Activated naive CD4-positive, alpha-beta T cell treated with anti-CD3 and anti-CD28 coated beads, Interleukin-2, amount 50 U/mL, for 24 hours (primary cell): ENCODE data around the gene POLR2H.

Experiments used
- H3K27ac Mint-ChIP-seq: one replicate; pipeline ENCODE4 v1.8.0; 2021; ENCODE audit warnings: mild to moderate bottlenecking, mixed read lengths
- H3K27me3 Mint-ChIP-seq: one replicate; pipeline ENCODE4 v1.8.0; 2021; ENCODE audit warnings: mixed read lengths
- H3K36me3 Mint-ChIP-seq: one replicate; pipeline ENCODE4 v1.8.0; 2021; ENCODE audit warnings: mixed read lengths
- H3K4me1 Mint-ChIP-seq: one replicate; pipeline ENCODE4 v1.8.0; 2021; ENCODE audit warnings: mixed read lengths
- H3K4me3 Mint-ChIP-seq: one replicate; pipeline ENCODE4 v1.8.0; 2021; ENCODE audit warnings: mild to moderate bottlenecking, mixed read lengths
- H3K9me3 Mint-ChIP-seq: one replicate; pipeline ENCODE4 v1.8.0; 2021; ENCODE audit warnings: mixed read lengths

The POLR2H gene

DNA sequence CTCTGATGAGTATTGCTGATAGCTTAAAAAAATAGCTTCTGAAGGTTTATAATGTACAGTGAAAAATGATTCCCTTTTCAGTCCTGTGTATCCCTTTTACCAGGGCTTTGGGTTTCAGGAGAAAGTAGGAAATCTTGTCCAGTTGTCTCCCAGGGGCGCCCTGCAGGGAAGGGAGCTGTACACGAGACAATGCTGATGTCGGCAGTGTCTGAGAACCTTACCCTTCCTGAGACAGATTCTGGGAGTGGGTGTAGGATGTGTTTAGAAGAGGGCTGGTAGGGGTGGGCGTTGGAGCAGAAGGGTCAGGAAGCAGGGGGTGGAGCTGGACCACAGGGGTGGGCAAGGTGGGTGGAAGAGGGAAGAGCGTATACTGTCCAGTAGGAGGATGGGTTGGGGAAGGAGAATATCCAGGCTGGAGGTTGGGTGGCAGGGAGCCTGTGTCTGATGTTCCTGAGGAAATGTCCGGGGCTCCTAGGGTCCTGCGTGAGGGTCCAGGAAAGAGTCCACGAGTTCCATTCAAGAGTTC lies 10.8 kb downstream of the POLR2H start:
- Mint-ChIP-seq H3K4me1 (peaks cover 10% of the 10 kb centered on the region), H3K27ac (no peak overlapping the region), H3K36me3 (peaks cover 11% of the 10 kb centered on the region), H3K27me3 (peaks cover 4% of the 10 kb centered on the region), H3K4me3 (no peak overlapping the region), H3K9me3 (no peaks in the 10 kb centered on the region)

DNA sequence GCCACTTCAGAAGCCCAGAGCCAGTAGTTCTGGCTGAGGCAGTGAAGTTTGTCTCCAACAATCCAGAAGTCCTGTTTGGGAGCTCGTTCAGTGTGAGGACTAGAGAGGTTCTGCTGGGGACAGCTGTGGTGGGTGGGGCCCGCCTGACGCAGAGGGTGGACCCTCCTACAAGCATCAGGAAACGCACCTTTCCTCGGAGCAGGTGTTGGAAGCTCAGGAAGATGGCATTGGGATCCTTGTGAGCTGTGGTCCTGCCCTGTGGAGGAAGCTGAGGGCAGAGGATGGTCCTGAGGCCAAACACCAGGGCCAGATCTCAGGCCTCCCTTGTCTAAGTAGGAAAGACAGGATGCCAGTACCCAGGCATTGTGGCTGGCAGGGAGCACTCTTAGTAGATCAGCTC lies 11.4 kb downstream of the POLR2H start:
- H3K9me3 Mint-ChIP-seq: no peaks in the 10 kb centered on the region
- no peak overlapping the region for H3K27ac Mint-ChIP-seq
- H3K4me3 Mint-ChIP-seq: no peak overlapping the region
- H3K27me3 Mint-ChIP-seq: peaks cover 6% of the 10 kb centered on the region
- H3K36me3 Mint-ChIP-seq: peaks cover 8% of the 10 kb centered on the region
- peaks cover 10% of the 10 kb centered on the region for H3K4me1 Mint-ChIP-seq

DNA sequence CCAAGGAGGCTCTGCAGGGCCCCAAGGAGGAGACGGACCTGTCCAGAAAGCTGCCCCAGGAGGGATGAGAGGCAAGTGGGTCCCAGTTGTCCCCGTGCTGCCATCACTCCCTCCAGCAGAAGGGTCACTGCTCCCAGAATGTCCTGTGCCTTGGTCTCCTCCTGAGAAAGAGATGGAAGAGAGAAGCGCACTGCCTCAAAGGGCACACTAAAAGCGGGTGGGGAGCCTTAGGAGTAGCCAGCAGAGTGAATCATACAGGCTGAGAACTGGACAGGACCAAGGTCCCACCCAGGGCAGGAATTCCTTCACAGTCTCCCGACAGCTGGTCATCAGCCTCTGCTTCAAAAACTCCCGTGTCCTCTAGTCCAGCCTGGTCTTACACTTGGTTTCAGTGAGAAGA lies 11.9 kb downstream of the POLR2H start:
- Mint-ChIP-seq H3K9me3 (no peaks in the 10 kb centered on the region), H3K27ac (no peak overlapping the region), H3K4me3 (no peak overlapping the region), H3K27me3 (peaks cover 7% of the 10 kb centered on the region), H3K36me3 (peaks cover 6% of the 10 kb centered on the region), H3K4me1 (peaks cover 10% of the 10 kb centered on the region)

DNA sequence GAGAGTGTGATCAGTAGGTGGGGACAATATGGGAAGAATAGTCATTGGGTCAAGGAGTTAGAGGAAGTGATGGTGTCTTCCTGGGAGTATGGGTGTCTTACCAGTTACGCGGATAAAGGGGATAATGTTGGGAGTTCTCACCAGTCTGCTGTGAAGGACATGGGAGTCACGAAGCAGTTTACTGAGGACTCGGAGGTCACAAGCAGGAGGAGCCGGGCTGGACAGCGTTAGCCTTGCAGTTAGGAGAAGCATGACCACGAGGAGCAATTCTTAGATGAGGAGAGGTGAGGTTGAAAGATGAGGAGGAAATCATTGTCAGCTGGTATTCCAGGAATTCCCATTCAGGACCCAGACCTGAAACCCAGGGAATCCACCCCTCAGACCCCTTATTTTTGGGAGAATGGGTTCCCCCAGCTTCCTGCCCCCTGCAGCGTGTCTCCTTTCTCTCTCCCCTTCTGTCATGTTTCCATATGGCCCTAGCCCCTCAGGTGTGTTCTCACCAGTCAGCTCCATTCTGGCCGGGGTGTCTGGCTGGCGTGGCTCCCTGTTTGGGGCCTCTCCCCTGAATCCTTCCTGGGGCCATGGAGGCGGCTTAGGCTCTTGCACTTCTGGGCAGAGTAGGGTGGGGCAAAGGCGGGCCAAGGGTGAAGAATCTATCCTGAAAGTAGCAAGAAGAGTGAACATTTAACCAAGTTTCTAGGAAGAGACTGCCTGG lies 14.4 kb downstream of the POLR2H start:
- H3K4me1 Mint-ChIP-seq: peaks cover 17% of the 10 kb centered on the region
- no peak overlapping the region for H3K27ac Mint-ChIP-seq
- H3K27me3 Mint-ChIP-seq: peaks cover 18% of the 10 kb centered on the region

DNA sequence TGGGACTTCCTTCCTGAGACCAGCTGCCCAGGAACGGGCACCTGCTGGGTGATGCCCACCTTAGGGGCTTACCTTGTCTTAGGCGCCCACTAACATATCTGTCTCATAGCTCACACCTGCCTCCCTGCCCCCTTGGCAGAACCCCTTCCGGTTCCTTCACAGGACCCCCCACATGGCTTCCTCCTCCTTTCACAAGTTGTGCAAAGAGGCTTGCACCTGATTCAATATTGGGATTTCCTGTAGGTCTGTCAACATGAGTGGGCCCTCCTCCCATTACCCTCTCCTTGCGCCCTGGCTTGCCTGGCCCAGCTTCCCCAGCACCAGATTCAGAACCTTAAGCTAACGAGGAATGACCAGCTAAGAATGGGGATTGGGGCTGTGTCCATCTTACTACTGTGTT lies 15.9 kb downstream of the POLR2H start:
- Mint-ChIP-seq H3K9me3 (no peaks in the 10 kb centered on the region), H3K27me3 (peaks cover 20% of the 10 kb centered on the region), H3K36me3 (no peaks in the 10 kb centered on the region), H3K27ac (peak overlapping the region; percentile 4), H3K4me1 (peaks cover 9% of the 10 kb centered on the region), H3K4me3 (no peak overlapping the region)

More for the DNA sequence above, 14.4 kb downstream of the POLR2H start:
- Mint-ChIP-seq H3K9me3 (no peaks in the 10 kb centered on the region), H3K36me3 (no peaks in the 10 kb centered on the region), H3K4me3 (no peak overlapping the region)

DNA sequence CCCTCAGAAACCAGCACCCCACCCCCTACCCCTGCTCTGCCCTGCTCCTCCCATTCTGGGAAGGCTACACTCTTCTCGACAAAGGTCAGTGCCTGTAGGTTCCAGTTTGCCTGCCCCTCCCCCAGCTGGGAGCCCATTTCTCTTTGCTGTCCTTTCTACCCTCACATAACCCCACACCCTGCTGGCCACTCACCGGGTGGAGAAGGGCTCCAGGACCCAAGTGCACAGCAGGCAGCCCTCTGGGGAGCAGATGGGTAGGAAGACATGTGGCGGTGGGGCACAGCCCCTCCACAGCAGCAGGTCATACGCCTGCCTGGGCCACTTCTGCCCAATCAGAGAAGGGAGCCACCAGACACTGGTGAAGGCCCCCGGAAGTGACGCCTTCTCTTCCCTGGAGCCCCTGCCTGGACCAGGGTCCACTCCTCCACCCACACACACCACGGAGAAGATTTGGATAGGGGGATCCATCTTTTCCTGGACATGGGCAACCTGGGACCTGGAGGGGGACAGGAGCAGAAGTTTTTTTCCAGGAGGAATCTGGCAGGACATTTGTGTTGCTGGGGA lies 16.5 kb downstream of the POLR2H start, which contains the start of gene THPO:
Gene THPO, minus strand, starts transcription at position 326 of the 564 bp plus-strand sequence. CDS start 1,948 bp downstream, outside the sequence.
- H3K36me3 Mint-ChIP-seq: no peaks in the 10 kb centered on the region
- H3K27ac Mint-ChIP-seq: peak within 1 kb of the TSS; percentile 4
- no peaks in the 10 kb centered on the region for H3K9me3 Mint-ChIP-seq
- H3K4me1 Mint-ChIP-seq: peaks cover 9% of the 10 kb centered on the region
- H3K4me3 Mint-ChIP-seq: peak within 1 kb of the TSS; percentile 82
- H3K27me3 Mint-ChIP-seq: peaks cover 22% of the 10 kb centered on the region

DNA sequence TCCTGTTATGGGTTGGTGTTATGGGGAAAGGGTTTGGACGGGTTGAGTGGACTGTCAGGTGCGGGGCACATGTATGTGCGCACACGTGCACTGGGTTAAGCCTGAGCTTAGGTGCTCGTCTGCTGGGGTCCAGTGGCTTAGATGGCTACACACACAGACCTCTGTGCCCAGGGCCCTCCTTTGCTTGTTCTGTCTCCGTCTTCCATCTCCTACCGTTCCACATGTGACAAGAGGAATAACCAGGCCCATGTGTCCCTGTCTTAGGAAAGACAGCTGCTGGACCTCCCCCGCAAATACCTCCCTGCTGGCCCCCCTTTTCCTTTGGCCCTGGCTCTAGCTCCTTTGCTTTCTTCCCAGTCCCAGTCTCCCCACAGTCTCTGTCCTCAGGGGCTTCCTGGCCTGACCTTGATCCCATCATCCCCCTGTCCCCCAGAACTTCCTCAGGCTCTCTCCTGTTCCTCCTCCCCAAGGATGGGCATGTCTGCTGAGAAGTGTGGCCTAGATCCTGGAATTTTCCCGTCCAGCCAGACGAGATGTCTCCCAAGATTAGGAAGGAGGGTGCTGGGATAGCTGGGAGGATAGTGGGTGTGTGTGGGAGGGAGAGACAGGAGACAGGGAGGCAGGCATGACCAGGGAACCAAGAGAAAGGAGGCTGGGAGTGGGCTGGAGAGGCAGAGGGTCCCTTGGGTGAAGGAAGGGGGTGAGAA lies 17.3 kb downstream of the POLR2H start:
- no peak overlapping the region for H3K27ac Mint-ChIP-seq
- no peaks in the 10 kb centered on the region for H3K9me3 Mint-ChIP-seq
- peaks cover 9% of the 10 kb centered on the region for H3K4me1 Mint-ChIP-seq
- peak overlapping the region; percentile 82 for H3K4me3 Mint-ChIP-seq
- no peaks in the 10 kb centered on the region for H3K36me3 Mint-ChIP-seq
- peaks cover 23% of the 10 kb centered on the region for H3K27me3 Mint-ChIP-seq

DNA sequence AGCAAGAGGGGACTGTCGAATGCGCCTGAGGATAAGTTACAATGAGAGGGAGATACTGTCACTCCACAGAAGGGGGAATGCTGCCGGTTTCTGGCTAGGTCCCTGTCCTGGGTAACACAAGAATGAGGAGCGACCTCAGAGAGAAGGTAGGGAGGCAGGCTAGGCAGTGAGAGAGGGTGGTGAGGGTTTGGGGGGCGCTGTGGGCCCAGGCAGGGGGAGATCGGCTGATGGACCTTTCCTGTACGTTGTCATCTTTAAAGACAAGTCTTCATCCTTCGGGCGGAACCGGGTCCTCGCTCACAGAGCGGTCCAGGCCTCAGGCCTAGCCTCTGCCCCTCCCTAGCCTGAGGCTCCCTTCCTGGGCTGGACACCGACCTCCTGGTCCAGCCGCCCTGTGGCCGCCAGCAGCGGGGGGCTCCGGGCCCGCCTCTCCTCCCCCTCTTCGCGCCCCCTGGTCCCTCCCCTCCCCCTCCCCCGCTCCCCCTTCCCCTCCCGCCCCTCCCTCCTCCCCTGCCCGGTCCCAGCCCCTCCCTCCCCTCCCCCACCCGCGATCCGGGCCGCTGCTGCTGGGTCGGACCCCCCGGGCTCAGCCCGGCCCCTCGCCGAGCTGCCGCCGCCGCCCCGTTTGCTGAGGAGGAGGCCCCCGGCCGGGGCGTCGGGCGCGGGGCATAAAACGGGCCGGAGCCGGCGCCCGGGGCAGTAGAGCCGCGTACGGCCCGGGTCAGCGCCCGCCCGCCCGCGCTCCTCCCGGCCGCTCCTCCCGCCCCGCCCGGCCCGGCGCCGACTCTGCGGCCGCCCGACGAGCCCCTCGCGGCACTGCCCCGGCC lies 18.1 kb downstream of the POLR2H start, which contains the start of gene CHRD:
Gene CHRD, plus strand, starts transcription at position 697 of the 827 bp plus-strand sequence. CDS start 265 bp downstream, outside the sequence.
- Mint-ChIP-seq H3K4me3 (peak within 1 kb of the TSS; percentile 82), H3K36me3 (no peaks in the 10 kb centered on the region), H3K27me3 (peaks cover 27% of the 10 kb centered on the region), H3K4me1 (peaks cover 9% of the 10 kb centered on the region), H3K9me3 (no peaks in the 10 kb centered on the region), H3K27ac (no peak within 1 kb of the TSS)

DNA sequence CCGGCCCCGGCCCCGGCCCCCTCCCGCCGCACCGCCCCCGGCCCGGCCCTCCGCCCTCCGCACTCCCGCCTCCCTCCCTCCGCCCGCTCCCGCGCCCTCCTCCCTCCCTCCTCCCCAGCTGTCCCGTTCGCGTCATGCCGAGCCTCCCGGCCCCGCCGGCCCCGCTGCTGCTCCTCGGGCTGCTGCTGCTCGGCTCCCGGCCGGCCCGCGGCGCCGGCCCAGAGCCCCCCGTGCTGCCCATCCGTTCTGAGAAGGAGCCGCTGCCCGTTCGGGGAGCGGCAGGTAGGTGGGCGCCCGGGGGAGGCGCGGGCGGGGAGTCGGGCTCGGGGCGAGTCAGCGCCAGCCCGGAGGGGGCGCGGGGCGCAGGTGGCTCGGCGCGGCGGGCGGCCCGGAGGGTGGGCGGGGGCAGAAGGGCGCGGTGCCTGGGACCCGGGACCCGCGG lies 18.7 kb downstream of the POLR2H start:
- H3K9me3 Mint-ChIP-seq: no peaks in the 10 kb centered on the region
- H3K27me3 Mint-ChIP-seq: peaks cover 30% of the 10 kb centered on the region
- peaks cover 9% of the 10 kb centered on the region for H3K4me1 Mint-ChIP-seq
- H3K27ac Mint-ChIP-seq: no peak overlapping the region
- H3K4me3 Mint-ChIP-seq: no peak overlapping the region
- H3K36me3 Mint-ChIP-seq: no peaks in the 10 kb centered on the region

DNA sequence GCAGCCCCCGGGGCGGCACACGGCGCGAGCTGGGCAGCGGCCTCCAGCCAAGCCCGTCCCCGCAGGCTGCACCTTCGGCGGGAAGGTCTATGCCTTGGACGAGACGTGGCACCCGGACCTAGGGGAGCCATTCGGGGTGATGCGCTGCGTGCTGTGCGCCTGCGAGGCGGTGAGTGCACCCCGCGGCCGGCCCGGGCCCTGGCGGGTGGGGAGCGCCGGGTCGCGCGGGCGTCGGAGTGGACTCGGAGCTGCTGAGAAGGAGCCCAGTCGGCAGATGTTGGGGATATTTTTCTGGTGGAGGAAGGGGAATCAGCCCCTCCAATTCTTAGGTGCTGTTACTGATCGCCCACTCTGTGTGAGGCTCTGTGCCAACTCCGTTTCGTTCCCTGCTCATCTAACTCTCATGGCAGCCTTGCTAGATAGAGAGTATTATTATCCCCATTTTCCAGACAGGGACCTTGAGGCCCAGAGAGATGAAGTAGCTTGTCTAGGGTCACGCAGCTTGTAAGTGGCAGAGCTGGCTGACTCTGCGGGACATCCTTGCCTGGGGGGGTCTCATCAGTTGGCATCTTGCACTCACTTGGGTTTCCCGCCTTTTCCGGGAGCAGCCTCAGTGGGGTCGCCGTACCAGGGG lies 19.2 kb downstream of the POLR2H start:
- H3K4me1 Mint-ChIP-seq: peaks cover 9% of the 10 kb centered on the region
- H3K27ac Mint-ChIP-seq: no peak overlapping the region
- peaks cover 31% of the 10 kb centered on the region for H3K27me3 Mint-ChIP-seq
- no peaks in the 10 kb centered on the region for H3K36me3 Mint-ChIP-seq
- H3K9me3 Mint-ChIP-seq: no peaks in the 10 kb centered on the region
- peak overlapping the region; percentile 68 for H3K4me3 Mint-ChIP-seq

DNA sequence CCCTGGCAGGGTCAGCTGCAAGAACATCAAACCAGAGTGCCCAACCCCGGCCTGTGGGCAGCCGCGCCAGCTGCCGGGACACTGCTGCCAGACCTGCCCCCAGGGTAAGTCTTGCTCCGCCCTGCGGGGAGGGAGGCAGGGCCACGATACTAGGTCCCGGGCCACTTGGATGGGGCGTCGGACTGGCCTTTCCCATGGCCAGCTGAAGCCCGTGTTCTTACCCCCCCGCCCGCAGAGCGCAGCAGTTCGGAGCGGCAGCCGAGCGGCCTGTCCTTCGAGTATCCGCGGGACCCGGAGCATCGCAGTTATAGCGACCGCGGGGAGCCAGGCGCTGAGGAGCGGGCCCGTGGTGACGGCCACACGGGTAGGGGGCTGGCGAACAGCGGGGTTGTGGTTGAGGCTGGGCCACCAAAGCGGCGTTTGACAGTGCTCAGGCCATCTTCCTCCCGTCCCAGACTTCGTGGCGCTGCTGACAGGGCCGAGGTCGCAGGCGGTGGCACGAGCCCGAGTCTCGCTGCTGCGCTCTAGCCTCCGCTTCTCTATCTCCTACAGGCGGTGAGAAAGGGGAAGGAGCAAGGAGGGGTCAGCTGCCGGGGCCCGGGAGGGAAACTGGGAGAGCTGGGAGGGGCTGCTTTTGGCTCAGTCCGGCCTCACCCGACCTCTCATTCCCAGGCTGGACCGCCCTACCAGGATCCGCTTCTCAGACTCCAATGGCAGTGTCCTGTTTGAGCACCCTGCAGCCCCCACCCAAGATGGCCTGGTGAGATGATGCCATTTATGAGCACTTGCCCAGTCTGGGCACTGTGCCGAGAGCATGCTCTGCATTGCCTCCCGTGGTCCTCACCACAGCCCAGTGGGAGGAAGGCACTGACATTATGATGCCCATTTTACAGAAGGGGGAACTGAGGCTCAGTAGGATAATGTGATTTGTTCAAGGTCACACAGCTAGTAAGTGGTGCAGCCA lies 20.0 kb downstream of the POLR2H start:
- H3K9me3 Mint-ChIP-seq: no peaks in the 10 kb centered on the region
- no peak overlapping the region for H3K27ac Mint-ChIP-seq
- peaks cover 31% of the 10 kb centered on the region for H3K27me3 Mint-ChIP-seq
- H3K36me3 Mint-ChIP-seq: no peaks in the 10 kb centered on the region
- peak overlapping the region; percentile 68 for H3K4me3 Mint-ChIP-seq
- peaks cover 9% of the 10 kb centered on the region for H3K4me1 Mint-ChIP-seq

DNA sequence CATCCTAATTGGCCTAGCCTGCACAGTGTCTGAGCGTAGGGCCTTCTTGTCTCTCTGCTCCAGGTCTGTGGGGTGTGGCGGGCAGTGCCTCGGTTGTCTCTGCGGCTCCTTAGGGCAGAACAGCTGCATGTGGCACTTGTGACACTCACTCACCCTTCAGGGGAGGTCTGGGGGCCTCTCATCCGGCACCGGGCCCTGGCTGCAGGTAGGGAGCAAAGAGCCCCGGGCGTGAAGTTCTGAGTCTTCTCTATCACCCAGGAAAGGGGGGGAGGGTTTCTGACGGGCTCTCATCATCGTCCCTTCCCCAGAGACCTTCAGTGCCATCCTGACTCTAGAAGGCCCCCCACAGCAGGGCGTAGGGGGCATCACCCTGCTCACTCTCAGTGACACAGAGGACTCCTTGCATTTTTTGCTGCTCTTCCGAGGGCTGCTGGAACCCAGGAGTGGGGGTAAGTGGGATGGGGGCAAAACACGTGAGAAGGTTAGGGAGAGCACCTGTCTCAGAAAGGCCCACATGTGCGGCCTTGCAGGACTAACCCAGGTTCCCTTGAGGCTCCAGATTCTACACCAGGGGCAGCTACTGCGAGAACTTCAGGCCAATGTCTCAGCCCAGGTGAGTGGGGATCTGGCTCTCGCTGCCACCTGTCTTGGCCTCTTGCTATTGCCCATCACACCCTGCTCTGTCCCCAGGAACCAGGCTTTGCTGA lies 21.0 kb downstream of the POLR2H start:
- Mint-ChIP-seq H3K4me3 (no peak overlapping the region), H3K27me3 (peaks cover 26% of the 10 kb centered on the region), H3K27ac (no peak overlapping the region)

DNA sequence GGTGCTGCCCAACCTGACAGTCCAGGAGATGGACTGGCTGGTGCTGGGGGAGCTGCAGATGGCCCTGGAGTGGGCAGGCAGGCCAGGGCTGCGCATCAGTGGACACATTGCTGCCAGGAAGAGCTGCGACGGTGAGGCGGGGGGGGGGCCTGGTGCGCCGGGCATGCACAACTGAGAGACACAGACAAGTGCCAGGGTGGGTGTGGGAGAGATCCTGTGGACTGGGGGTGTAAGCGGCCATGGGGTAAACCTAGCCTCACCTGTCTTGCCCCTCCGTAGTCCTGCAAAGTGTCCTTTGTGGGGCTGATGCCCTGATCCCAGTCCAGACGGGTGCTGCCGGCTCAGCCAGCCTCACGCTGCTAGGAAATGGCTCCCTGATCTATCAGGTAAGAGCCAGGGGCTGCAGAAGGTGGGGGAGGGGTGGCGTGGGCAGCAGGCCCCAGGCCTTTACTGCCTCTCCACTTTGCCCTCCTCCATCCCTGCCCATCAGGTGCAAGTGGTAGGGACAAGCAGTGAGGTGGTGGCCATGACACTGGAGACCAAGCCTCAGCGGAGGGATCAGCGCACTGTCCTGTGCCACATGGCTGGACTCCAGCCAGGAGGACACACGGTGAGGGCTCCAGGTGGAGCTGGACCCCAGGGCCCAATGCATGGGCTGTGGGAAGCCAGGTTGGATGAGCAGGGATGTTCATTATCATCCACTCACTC lies 21.7 kb downstream of the POLR2H start:
- no peaks in the 10 kb centered on the region for H3K9me3 Mint-ChIP-seq
- no peaks in the 10 kb centered on the region for H3K36me3 Mint-ChIP-seq
- H3K27me3 Mint-ChIP-seq: peaks cover 25% of the 10 kb centered on the region
- H3K27ac Mint-ChIP-seq: no peak overlapping the region
- no peak overlapping the region for H3K4me3 Mint-ChIP-seq
- H3K4me1 Mint-ChIP-seq: peaks cover 9% of the 10 kb centered on the region

More for the DNA sequence above, 21.0 kb downstream of the POLR2H start:
- H3K4me1 Mint-ChIP-seq: peaks cover 9% of the 10 kb centered on the region
- H3K9me3 Mint-ChIP-seq: no peaks in the 10 kb centered on the region
- H3K36me3 Mint-ChIP-seq: no peaks in the 10 kb centered on the region
